ENCODE measurements around the gene PSG11.

The PSG11 gene

GRCh38 chr19:42961119-42961518 lies 65.2 kb downstream of the PSG11 start:
- ChIA-PET CTCF (no interaction called here), POLR2A (no interaction called here)
- no peak for DNase-seq (ENCODE audit: extremely low spot score)
- TF ChIP-seq BHLHE40 (IDR thresholded peaks at IDR 0.05; ENCODE audit: borderline replicate concordance): no peak
- no peak for TF ChIP-seq LEF1 (IDR thresholded peaks at IDR 0.05; ENCODE audit: borderline replicate concordance)
- TF ChIP-seq FOXM1 (IDR thresholded peaks at IDR 0.05; ENCODE audit: borderline replicate concordance): no peak
- TF ChIP-seq ARNT (IDR thresholded peaks at IDR 0.05): no peak
- TF ChIP-seq FOXK2 (IDR thresholded peaks at IDR 0.05): no peak
- TF ChIP-seq TARDBP (IDR thresholded peaks at IDR 0.05): no peak
- no peak for TF ChIP-seq PKNOX1 (IDR thresholded peaks at IDR 0.05)
- no peak for TF ChIP-seq SUZ12 (IDR thresholded peaks at IDR 0.05)
- no peak for TF ChIP-seq HDGF (IDR thresholded peaks at IDR 0.05; ENCODE audit: borderline replicate concordance)
- TF ChIP-seq L3MBTL2 (conservative IDR thresholded peaks at IDR 0.05): no peak
- no peak for TF ChIP-seq ELF4 (IDR thresholded peaks at IDR 0.05)
- TF ChIP-seq SP1 (IDR thresholded peaks at IDR 0.05): no peak

Data from HEK293T (cell line).